Measurements from ENCODE around the gene DNASE1L1.

Gene DNASE1L1

DNA sequence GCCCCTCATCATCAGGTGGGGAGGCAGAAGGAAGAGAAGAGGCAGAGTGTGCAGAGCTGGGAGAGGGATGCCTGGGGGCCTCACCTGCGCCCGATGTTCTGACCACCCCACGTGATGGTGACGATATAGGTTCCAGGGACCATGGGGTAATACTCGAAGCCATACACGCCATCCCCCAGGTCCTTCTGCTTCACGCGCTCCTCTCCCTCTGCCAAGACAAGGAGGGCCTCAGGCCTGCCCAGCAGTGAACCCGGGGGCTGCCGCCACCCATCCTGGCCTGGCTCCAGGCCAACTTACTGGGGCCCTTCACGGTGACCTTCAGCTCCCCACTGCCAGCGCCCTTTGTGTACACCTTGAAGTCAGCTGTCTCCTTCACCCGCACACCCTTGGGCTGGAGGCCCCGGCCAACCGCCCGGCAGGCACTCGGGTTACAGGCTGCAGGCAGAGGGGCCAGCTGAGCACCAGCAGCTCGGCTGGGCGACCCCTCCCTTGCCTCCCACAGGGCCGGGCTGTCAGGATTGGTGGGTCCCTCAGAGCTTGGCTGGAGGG lies 43.9 kb downstream of the DNASE1L1 start:
- no peak for DNase-seq (ENCODE audit: insufficient read length, low spot score)
- TF ChIP-seq POLR2A (IDR thresholded peaks at IDR 0.05; ENCODE audit: low read depth, low read length): no peak
- FAIRE-seq: no peak

DNA sequence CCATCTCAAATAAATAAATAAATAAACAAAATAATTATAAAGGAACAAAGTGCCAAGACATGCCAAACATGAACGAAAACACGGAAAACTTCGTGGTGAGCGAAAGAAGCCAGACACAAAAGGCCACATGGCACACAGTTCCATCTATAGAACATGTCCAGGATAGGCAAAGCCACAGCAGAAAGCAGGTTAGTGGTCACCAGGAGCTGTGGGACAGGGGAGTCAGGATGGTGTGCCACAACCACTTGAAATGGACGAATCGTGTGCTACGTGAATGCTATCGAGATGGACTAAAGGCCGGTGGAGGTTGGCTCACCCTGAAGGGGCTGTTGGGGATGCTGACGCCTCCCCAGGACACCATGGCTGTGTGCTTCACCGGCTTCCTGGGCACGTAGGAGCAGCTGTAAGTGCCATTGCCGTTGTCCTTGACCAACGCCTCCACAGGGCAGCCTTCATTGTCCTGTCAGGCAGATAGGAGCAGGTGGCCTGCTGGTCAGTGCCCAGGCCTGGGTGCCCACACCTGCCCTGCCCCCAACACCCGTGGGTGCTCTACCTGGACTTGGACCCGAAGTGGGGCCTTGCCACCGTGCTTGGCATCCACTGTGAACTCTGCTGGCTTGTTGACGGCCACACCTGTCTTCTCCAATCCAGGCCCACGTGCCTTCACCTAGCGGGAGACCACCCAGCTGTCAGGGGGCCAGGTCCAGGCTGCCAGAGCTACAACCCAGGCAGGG lies 45.2 kb downstream of the DNASE1L1 start:
- TF ChIP-seq POLR2A (IDR thresholded peaks at IDR 0.05; ENCODE audit: low read depth, low read length): no peak
- FAIRE-seq (no peak), DNase-seq (ENCODE audit: insufficient read length, low spot score) (no peak)

- TF ChIP-seq POLR2A (IDR thresholded peaks at IDR 0.05; ENCODE audit: low read depth, low read length): no peak
- no peak for FAIRE-seq
- no peak for DNase-seq (ENCODE audit: insufficient read length, low spot score)
Measured at GRCh38 chrX:154362085-154362742, 46.8 kb downstream of the DNASE1L1 start.

GRCh38 chrX:154360155-154360713 lies 48.8 kb downstream of the DNASE1L1 start:
- FAIRE-seq: no peak
- TF ChIP-seq POLR2A (IDR thresholded peaks at IDR 0.05; ENCODE audit: low read depth, low read length): no peak

GRCh38 chrX:154359362-154360154 lies 49.5 kb downstream of the DNASE1L1 start:
- no peak for TF ChIP-seq POLR2A (IDR thresholded peaks at IDR 0.05; ENCODE audit: low read depth, low read length)
- DNase-seq (ENCODE audit: insufficient read length, low spot score) (no peak), FAIRE-seq (no peak)

More at GRCh38 chrX:154360155-154360713, 48.8 kb downstream of the DNASE1L1 start:
- no peak for DNase-seq (ENCODE audit: insufficient read length, low spot score)

- DNase-seq (ENCODE audit: insufficient read length, low spot score) (no peak), FAIRE-seq (no peak)
- TF ChIP-seq POLR2A (IDR thresholded peaks at IDR 0.05; ENCODE audit: low read depth, low read length): no peak
Measured at GRCh38 chrX:154358829-154359228, 50.2 kb downstream of the DNASE1L1 start.

DNA sequence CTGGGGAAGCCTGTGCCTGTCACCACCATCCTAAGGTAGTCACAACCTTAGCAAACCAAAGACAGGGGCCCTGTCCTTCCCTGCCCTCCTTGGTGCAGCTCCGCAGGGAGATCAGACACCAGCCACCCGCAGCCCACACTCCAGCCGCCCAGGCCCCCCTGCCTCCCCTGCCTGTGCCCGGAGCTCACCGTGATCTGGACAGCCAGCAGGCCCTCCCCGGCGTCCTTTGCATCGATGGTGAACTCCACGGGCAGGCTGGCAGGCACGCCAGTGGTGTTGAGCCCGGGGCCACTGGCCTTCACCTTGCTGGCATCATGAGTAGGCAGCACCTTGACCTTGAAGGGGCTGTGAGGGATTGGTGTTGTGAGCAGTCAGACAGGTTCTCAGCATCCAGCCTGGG lies 51.0 kb downstream of the DNASE1L1 start:
- no peak for TF ChIP-seq POLR2A (IDR thresholded peaks at IDR 0.05; ENCODE audit: low read depth, low read length)
- no peak for DNase-seq (ENCODE audit: insufficient read length, low spot score)
- FAIRE-seq: no peak

- FAIRE-seq (no peak), DNase-seq (ENCODE audit: insufficient read length, low spot score) (no peak)
- no peak for TF ChIP-seq POLR2A (IDR thresholded peaks at IDR 0.05; ENCODE audit: low read depth, low read length)
Measured at GRCh38 chrX:154357205-154357604, 51.8 kb downstream of the DNASE1L1 start.

- FAIRE-seq (no peak), DNase-seq (ENCODE audit: insufficient read length, low spot score) (no peak)
- TF ChIP-seq POLR2A (IDR thresholded peaks at IDR 0.05; ENCODE audit: low read depth, low read length): no peak
Measured at GRCh38 chrX:154356596-154356995, 52.5 kb downstream of the DNASE1L1 start.

DNA sequence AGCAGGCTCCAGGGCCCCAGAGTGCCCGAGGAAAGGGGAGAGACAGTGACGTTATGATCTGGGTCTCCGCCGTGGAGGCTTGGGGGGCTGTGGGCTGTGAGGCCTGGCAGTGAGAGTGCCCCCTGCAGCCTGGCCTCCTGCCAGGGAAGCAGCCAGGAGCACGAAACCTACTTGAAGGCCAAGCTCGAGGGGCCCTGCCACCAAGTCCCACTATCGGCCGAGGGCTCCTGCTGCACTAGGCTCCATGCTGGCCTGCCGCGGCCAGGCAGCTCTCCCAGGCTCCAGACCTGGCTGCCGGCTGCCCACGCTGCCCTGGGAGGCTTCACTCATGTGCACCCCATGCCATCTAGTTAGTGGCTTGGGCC lies 53.3 kb downstream of the DNASE1L1 start:
- FAIRE-seq: no peak
- no peak for DNase-seq (ENCODE audit: insufficient read length, low spot score)
- no peak for TF ChIP-seq POLR2A (IDR thresholded peaks at IDR 0.05; ENCODE audit: low read depth, low read length)

DNA sequence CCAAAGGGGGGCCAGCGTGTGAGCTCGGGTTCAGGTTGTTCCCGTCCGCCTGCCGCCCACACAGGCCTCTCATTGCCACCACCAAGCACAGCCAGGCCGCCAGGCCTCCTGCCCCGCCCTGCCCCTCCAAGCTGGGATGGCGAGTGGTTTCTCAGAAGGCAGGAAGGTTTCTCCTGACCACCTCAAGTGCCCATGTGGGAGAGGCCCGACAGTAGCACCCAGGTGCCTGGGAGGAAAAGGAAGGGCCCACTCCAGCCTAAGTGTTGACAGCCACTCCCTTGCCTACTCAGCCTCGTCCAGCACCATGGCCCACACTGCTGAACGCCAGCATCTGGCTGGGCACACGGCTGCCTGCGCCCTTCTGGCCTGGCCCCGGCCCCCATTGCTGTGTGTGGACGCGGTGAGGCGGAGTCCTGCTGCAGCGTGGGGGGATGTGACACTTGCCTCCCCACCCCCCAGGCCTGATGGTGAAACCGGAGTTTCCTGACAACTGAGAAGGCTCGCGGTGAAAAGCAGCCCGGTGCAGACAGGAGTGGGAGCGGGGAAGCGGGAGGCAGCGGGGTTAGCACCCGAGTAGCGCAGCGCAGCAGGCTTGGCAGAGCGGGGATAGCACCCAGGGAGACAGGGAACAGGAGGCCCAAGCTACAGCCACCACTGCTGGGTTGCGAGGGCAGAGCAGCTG lies 53.8 kb downstream of the DNASE1L1 start:
- TF ChIP-seq POLR2A (IDR thresholded peaks at IDR 0.05; ENCODE audit: low read depth, low read length): no peak
- FAIRE-seq (no peak), DNase-seq (ENCODE audit: insufficient read length, low spot score) (no peak)

DNA sequence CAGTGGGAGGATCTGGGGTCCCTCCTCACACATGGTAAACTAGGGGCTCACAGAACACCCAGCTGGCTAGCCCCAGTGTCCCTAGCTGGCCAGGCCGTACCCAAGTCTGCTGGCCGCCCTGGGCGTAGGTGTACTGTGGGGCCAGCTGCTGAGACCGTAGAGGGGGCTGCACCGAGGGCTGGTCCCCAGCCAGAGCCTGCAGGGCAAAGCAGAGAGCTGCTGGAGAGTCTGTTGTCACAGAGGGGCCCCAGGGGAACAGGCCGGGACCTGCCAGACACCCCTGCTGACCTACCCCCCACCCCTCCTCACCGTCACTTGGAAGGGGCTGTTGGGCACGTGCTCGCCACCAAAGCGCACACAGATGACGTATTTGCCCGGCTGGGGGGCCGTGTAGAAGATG lies 54.5 kb downstream of the DNASE1L1 start:
- TF ChIP-seq POLR2A (IDR thresholded peaks at IDR 0.05; ENCODE audit: low read depth, low read length): no peak
- DNase-seq (ENCODE audit: insufficient read length, low spot score) (no peak), FAIRE-seq (no peak)

DNA sequence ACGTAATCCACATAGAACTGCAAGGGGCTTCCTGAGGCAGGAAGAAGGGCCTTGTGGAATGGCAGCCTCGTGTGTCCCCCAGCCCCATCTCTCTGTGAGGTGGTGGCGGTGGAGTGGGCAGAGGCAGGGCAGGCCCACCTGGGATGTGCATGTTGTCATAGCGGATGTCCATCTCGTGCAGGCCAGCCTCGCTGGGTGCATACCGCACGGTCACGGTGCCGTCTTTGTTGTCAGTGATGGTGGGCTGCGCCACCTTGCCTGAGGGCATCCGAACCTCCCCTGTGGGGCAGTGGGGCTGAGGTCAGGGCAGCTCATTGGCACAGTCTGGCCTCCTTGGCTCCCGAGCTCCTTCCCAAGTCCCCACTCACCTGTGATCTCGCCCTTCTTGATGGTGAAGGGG lies 55.0 kb downstream of the DNASE1L1 start:
- no peak for TF ChIP-seq POLR2A (IDR thresholded peaks at IDR 0.05; ENCODE audit: low read depth, low read length)
- FAIRE-seq (no peak), DNase-seq (ENCODE audit: insufficient read length, low spot score) (no peak)

Data from H54 (cell line).